C4-2B (cell line): ENCODE data around the gene LGALS7.

ENCODE experiments used
- H3K27ac ChIP-seq: fragments of 450-650 bp; 2 replicates; pipeline ENCODE4 v1.5.1; 2017
- CTCF ChIP-seq: fragments of 450-650 bp; conservative IDR thresholded peaks from 2 replicates; pipeline ENCODE4 v1.5.1; 2017; ENCODE audit warnings: mild to moderate bottlenecking
- ZFX ChIP-seq: fragments of 450-650 bp; IDR thresholded peaks from 2 replicates; pipeline ENCODE4 v1.6.1; 2017

LGALS7 gene

GRCh38 chr19:38735257-38735686, 38.0 kb downstream of the LGALS7 start:
- peak overlapping the region; percentile 26 for H3K27ac ChIP-seq

GRCh38 chr19:38734426-38735256, 38.7 kb downstream of the LGALS7 start:
- TF ChIP-seq CTCF (no peak), ZFX (no peak)
- peak overlapping the region; percentile 26 for H3K27ac ChIP-seq

More at GRCh38 chr19:38735257-38735686, 38.0 kb downstream of the LGALS7 start:
- TF ChIP-seq ZFX (no peak), CTCF (no peak)

- peak overlapping the region; percentile 26 for H3K27ac ChIP-seq
- TF ChIP-seq ZFX (no peak), CTCF (no peak)
Observed at GRCh38 chr19:38734176-38734425, 39.2 kb downstream of the LGALS7 start.

GRCh38 chr19:38733493-38734175, 39.7 kb downstream of the LGALS7 start:
- H3K27ac ChIP-seq: no peak overlapping the region
- no peak for TF ChIP-seq ZFX
- no peak for TF ChIP-seq CTCF

- TF ChIP-seq ZFX (no peak), CTCF (no peak)
- H3K27ac ChIP-seq: no peak overlapping the region; the same call in 1 of the 2 replicates
Observed at GRCh38 chr19:38733241-38733492, 40.1 kb downstream of the LGALS7 start.

GRCh38 chr19:38731654-38732301, 41.5 kb downstream of the LGALS7 start:
- H3K27ac ChIP-seq: peak overlapping the region; percentile 67
- TF ChIP-seq ZFX (no peak), CTCF (no peak)

- TF ChIP-seq ZFX (no peak), CTCF (no peak)
- peak overlapping the region; percentile 67 for H3K27ac ChIP-seq
Observed at GRCh38 chr19:38730731-38731589, 42.4 kb downstream of the LGALS7 start.
